ENCODE results near the gene GNAO1.

The GNAO1 gene

GRCh38 chr16:56265184-56265583 lies 73.9 kb downstream of the GNAO1 start:
- no peak for DNase-seq (ENCODE audit: low read depth in 2 of 2)

GRCh38 chr16:56265746-56266145 lies 74.5 kb downstream of the GNAO1 start:
- DNase-seq (ENCODE audit: low read depth in 2 of 2), result no peak

GRCh38 chr16:56266641-56267607 lies 75.6 kb downstream of the GNAO1 start:
- DNase-seq (ENCODE audit: low read depth in 2 of 2), result no peak

- DNase-seq (ENCODE audit: low read depth in 2 of 2), result no peak
These were observed 76.6 kb downstream of the GNAO1 start for GRCh38 chr16:56267888-56268287.

- DNase-seq (ENCODE audit: low read depth in 2 of 2), result no peak
These were observed 77.5 kb downstream of the GNAO1 start for GRCh38 chr16:56268799-56269198.

- DNase-seq (ENCODE audit: low read depth in 2 of 2), result no peak
These were observed 78.0 kb downstream of the GNAO1 start for GRCh38 chr16:56269281-56269680.

GRCh38 chr16:56269811-56270684 lies 78.8 kb downstream of the GNAO1 start:
- DNase-seq (ENCODE audit: low read depth in 2 of 2), result peak; percentile 88 to 90

GRCh38 chr16:56270828-56271227 lies 79.5 kb downstream of the GNAO1 start:
- DNase-seq (ENCODE audit: low read depth in 2 of 2), result no peak

GRCh38 chr16:56272583-56272894 lies 81.2 kb downstream of the GNAO1 start:
- DNase-seq (ENCODE audit: low read depth in 2 of 2), result no peak

- no peak for DNase-seq (ENCODE audit: low read depth in 2 of 2)
These were observed 82.3 kb downstream of the GNAO1 start for GRCh38 chr16:56273615-56274014.

- no peak for DNase-seq (ENCODE audit: low read depth in 2 of 2)
These were observed 83.1 kb downstream of the GNAO1 start for GRCh38 chr16:56274369-56274768.

- no peak for DNase-seq (ENCODE audit: low read depth in 2 of 2)
These were observed 83.8 kb downstream of the GNAO1 start for GRCh38 chr16:56275076-56275475.

GRCh38 chr16:56275801-56276200 lies 84.5 kb downstream of the GNAO1 start:
- no peak for DNase-seq (ENCODE audit: low read depth in 2 of 2)

- no peak for DNase-seq (ENCODE audit: low read depth in 2 of 2)
These were observed 85.8 kb downstream of the GNAO1 start for GRCh38 chr16:56277075-56277474.

GRCh38 chr16:56278196-56278855 lies 87.0 kb downstream of the GNAO1 start:
- no peak for DNase-seq (ENCODE audit: low read depth in 2 of 2)

- no peak for DNase-seq (ENCODE audit: low read depth in 2 of 2)
These were observed 87.8 kb downstream of the GNAO1 start for GRCh38 chr16:56279132-56279531.

- no peak for DNase-seq (ENCODE audit: low read depth in 2 of 2)
These were observed 88.6 kb downstream of the GNAO1 start for GRCh38 chr16:56279914-56280313.

GRCh38 chr16:56281249-56281805 lies 90.0 kb downstream of the GNAO1 start:
- DNase-seq (ENCODE audit: low read depth in 2 of 2), result no peak

GRCh38 chr16:56282451-56282850 lies 91.2 kb downstream of the GNAO1 start:
- no peak for DNase-seq (ENCODE audit: low read depth in 2 of 2)

- no peak for DNase-seq (ENCODE audit: low read depth in 2 of 2)
These were observed 93.2 kb downstream of the GNAO1 start for GRCh38 chr16:56284521-56284920.

- DNase-seq (ENCODE audit: low read depth in 2 of 2), result no peak
These were observed 95.5 kb downstream of the GNAO1 start for GRCh38 chr16:56286809-56287208.

GRCh38 chr16:56288019-56288418 lies 96.7 kb downstream of the GNAO1 start:
- DNase-seq (ENCODE audit: low read depth in 2 of 2), result no peak

Data from fibroblast of skin of left biceps (primary cell).